ENCODE measurements around the gene PPP6C. TPM values are rescaled to one million over a fixed set of nuclear protein-coding genes. Genes with fewer than 3 reads are reported as not detected.
"Not testable (repeated sequence)": the region's sequence is repeated elsewhere in the genome, so short reads cannot be mapped to it uniquely, and the experiment has no call there.

PPP6C gene
- total and polyA plus RNA-seq, 2 donors (not counting 1 experiment from before 2014, with no cell fraction given) = 12.1 to 38.6 TPM

DNA sequence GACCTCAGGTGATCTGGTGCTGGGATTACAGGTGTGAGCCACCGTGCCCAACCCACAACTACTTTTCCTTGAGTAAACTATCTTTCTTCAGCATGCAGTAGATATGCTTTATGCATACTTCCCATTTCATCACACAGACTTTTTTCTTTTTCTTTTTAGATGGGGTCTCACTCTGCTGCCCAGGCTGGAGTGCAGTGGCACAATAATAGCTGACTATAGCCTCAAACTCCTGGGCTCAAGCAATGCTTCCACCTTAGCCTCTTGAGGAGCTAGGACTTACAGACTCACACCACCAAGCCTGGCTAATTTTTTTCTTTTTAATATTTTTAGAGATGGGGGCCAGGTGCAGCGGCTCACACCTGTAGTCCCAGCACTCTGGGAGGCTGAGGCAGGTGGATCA lies 22.8 kb downstream of the PPP6C start:
- TF ChIP-seq, protein P1, sequence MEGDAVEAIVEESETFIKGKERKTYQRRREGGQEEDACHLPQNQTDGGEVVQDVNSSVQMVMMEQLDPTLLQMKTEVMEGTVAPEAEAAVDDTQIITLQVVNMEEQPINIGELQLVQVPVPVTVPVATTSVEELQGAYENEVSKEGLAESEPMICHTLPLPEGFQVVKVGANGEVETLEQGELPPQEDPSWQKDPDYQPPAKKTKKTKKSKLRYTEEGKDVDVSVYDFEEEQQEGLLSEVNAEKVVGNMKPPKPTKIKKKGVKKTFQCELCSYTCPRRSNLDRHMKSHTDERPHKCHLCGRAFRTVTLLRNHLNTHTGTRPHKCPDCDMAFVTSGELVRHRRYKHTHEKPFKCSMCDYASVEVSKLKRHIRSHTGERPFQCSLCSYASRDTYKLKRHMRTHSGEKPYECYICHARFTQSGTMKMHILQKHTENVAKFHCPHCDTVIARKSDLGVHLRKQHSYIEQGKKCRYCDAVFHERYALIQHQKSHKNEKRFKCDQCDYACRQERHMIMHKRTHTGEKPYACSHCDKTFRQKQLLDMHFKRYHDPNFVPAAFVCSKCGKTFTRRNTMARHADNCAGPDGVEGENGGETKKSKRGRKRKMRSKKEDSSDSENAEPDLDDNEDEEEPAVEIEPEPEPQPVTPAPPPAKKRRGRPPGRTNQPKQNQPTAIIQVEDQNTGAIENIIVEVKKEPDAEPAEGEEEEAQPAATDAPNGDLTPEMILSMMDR (IDR thresholded peaks at IDR 0.05) = no peak
- no peak for TF ChIP-seq EZH2 (IDR thresholded peaks at IDR 0.05; ENCODE audit: borderline replicate concordance, insufficient read depth, low read depth, low read length, poor library complexity, severe bottlenecking)
- Histone ChIP-seq H4K20me1 (ENCODE audit: control insufficient read depth, insufficient read depth, low read length, poor library complexity, severe bottlenecking) (peaks cover 32% of the 10 kb centered on the region), H3K27me3 (replicated peaks in 1 of 4; ENCODE audit: control extremely low read depth in 1 of 4, control insufficient read depth in 3 of 4, insufficient read depth in 4 of 4, low read length in 3 of 4) (no peaks in the 10 kb centered on the region), H3K36me3 (replicated peaks in 1 of 2; ENCODE audit: control extremely low read depth in 1 of 2, control insufficient read depth in 1 of 2, extremely low read depth in 1 of 2, insufficient read depth in 2 of 2, low read length in 1 of 2) (peaks cover 2 to 15% of the 10 kb centered on the region in 2 experiments), H3K4me1 (ENCODE audit: control insufficient read depth in 2 of 2, insufficient read depth in 2 of 2, low read length in 2 of 2) (no peaks in the 10 kb centered on the region), H3K79me2 (ENCODE audit: control insufficient read depth, insufficient read depth, low read length) (peaks cover 59% of the 10 kb centered on the region), H3K9me3 (ENCODE audit: control extremely low read depth in 1 of 3, control insufficient read depth in 2 of 3, insufficient read depth in 1 of 3, low read length in 2 of 3) (no peaks in the 10 kb centered on the region), H3K4me3 (ENCODE audit: control extremely low read depth in 1 of 5, extremely low read depth in 1 of 5, insufficient read depth in 1 of 5, low read depth in 2 of 5, low read length in 4 of 5) (no peak overlapping the region), H3K27ac (ENCODE audit: low read length in 2 of 2) (no peak overlapping the region), H3K9ac (ENCODE audit: low read length) (no peak overlapping the region), H2AFZ (ENCODE audit: insufficient read depth, low read depth, low read length, poor library complexity, severe bottlenecking) (no peak overlapping the region), H3K4me2 (replicated peaks; ENCODE audit: low read depth, low read length, poor library complexity, severe bottlenecking) (no peak overlapping the region)
- ATAC-seq (ENCODE audit: low read depth) (no peak), DNase-seq (no peak)
- POLR2A ChIA-PET = interaction anchor here (0.6 to 0.7 kb wide), 2 partner anchors 103 to 329 kb away, joined by 8 to 13 read pairs; no protein-coding TSS in a partner anchor
- CTCF ChIA-PET = no interaction called here
- Mint-ChIP-seq H3K27me3 (no peaks in the 10 kb centered on the region), H3K4me3 (no peak overlapping the region), H3K27ac (no peak overlapping the region), H3K4me1 (peaks cover 7% of the 10 kb centered on the region), H3K9me3 (ENCODE audit: insufficient read depth) (no peaks in the 10 kb centered on the region)
- intact Hi-C loops (cut with micrococcal nuclease) = no loop called here
- 93% methylated on average over 2 of the region's 2 CpGs for WGBS (ENCODE audit: insufficient coverage)

DNA sequence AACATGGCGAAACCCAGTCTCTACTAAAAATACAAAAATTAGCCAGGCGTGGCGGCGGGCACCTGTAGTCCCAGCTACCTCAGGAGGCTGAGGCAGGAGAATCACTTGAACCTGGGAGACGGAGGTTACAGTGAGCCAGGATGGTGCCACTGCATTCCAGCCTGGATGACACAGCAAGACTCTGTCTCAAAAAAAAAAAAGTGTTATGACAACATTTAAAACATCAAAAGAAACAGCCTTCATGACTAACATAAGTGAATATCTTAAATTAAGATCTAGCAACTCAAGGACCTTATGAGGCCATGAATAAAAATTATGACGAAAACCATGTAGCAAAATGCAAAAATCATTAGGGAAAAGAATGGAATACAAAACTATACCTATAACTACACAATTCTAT lies 26.7 kb downstream of the PPP6C start:
- H3K4me1 ChIP-seq (ENCODE audit: control insufficient read depth in 2 of 2, insufficient read depth in 2 of 2, low read length in 2 of 2); H3K27ac Mint-ChIP-seq; H3K4me1 Mint-ChIP-seq; DNase-seq; H3K27me3 ChIP-seq (replicated peaks in 1 of 4; ENCODE audit: control extremely low read depth in 1 of 4, control insufficient read depth in 3 of 4, insufficient read depth in 4 of 4, low read length in 3 of 4); H3K9me3 Mint-ChIP-seq (ENCODE audit: insufficient read depth); ATAC-seq (ENCODE audit: low read depth); H3K4me3 Mint-ChIP-seq; CTCF ChIA-PET; H3K4me3 ChIP-seq (ENCODE audit: control extremely low read depth in 1 of 5, extremely low read depth in 1 of 5, insufficient read depth in 1 of 5, low read depth in 2 of 5, low read length in 4 of 5); H3K27me3 Mint-ChIP-seq; H3K9me3 ChIP-seq (ENCODE audit: control extremely low read depth in 1 of 3, control insufficient read depth in 2 of 3, insufficient read depth in 1 of 3, low read length in 2 of 3); H3K9ac ChIP-seq (ENCODE audit: low read length); intact Hi-C loops (cut with micrococcal nuclease); H3K27ac ChIP-seq (ENCODE audit: low read length in 2 of 2); H3K4me2 ChIP-seq (replicated peaks; ENCODE audit: low read depth, low read length, poor library complexity, severe bottlenecking); H3K36me3 ChIP-seq (replicated peaks in 1 of 2; ENCODE audit: control extremely low read depth in 1 of 2, control insufficient read depth in 1 of 2, extremely low read depth in 1 of 2, insufficient read depth in 2 of 2, low read length in 1 of 2); H2AFZ ChIP-seq (ENCODE audit: insufficient read depth, low read depth, low read length, poor library complexity, severe bottlenecking): not testable (repeated sequence)
- 100% methylated on average over 5 of the region's 6 CpGs for WGBS (ENCODE audit: insufficient coverage)
- peaks cover 28% of the 10 kb centered on the region for H3K79me2 ChIP-seq (ENCODE audit: control insufficient read depth, insufficient read depth, low read length)
- H4K20me1 ChIP-seq (ENCODE audit: control insufficient read depth, insufficient read depth, low read length, poor library complexity, severe bottlenecking) = peaks cover 35% of the 10 kb centered on the region
- POLR2A ChIA-PET = interaction anchor here (0.7 kb wide), 1 partner anchor 310 kb away, joined by 5 read pairs; the partner anchor contains the start of gene WDR38
